UCSD-AML1 (cell line): ENCODE data around the gene C8A.

Experiments used
- DNase-seq: peaks from one replicate; lab custom pipeline; 2025; ENCODE audit not compliant: unreplicated experiment; lab: John Stamatoyannopoulos, UW

Gene C8A

GRCh38 chr1:56964349-56965017, 109.9 kb downstream of the C8A start:
- DNase-seq: no peak

GRCh38 chr1:56965191-56965590, 110.6 kb downstream of the C8A start:
- DNase-seq: no peak

- no peak for DNase-seq
Observed at GRCh38 chr1:56965916-56966697, 111.5 kb downstream of the C8A start, which contains the start of gene C8B. C8B (minus strand) TSS chr1:56966015; CDS start chr1:56965948, 67 bp downstream.

- DNase-seq: no peak
Observed at GRCh38 chr1:56966698-56966999, 112.1 kb downstream of the C8A start.

- no peak for DNase-seq
Observed at GRCh38 chr1:56967355-56967754, 112.8 kb downstream of the C8A start.
